ENCODE data around the gene ZNF878. TPM values are rescaled to one million over a fixed set of nuclear protein-coding genes. Genes with fewer than 3 reads are reported as not detected.
"Not testable (repeated sequence)": the region's sequence is repeated elsewhere in the genome, so short reads cannot be mapped to it uniquely, and the experiment has no call there.

ZNF878 gene
- total RNA-seq = 0.22 TPM
- long read RNA-seq = 0 reads

DNA sequence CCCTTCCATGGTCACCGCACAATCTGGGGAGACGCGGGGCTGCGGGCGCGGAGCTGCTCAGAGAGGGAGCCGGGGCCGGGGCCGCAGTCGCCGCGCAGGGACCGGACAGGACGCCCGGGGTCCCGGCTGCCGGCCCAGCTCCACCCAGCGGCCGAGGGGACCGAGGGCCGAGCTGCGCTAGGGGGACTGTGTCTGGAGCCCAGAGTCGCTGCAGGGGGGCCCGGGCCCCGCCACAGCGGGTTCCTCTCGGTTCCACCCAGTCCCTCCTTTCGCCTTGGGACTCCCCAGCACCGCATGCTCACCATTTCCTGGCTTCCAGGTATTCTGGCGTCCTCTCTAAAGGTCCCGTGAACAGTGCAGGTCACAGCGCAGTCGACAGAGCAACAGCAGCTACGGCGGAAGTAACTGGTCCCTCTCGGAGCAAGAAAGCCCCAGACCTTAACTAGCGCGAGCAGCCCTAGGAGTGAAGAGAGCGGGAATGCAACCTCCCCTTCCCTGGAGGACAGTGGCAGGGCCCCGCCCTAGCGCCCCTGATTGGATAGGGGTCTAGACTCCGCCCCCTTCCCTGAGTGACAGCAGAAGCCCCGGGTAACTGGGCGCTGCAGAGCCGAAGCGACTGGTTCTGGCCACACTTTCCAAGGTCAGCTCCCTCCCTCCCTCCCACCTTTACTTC, at the start of gene ZNF878:
Gene ZNF878, minus strand, starts transcription at position 465 of the 673 bp plus-strand sequence. Its CDS starts 160 bp downstream, at position 305.
- peak; percentile 93 for DNase-seq
- intact Hi-C loops (cut with DNase I) = no loop called here
- peak; percentile 100 for ATAC-seq (ENCODE audit: poor library complexity)

DNA sequence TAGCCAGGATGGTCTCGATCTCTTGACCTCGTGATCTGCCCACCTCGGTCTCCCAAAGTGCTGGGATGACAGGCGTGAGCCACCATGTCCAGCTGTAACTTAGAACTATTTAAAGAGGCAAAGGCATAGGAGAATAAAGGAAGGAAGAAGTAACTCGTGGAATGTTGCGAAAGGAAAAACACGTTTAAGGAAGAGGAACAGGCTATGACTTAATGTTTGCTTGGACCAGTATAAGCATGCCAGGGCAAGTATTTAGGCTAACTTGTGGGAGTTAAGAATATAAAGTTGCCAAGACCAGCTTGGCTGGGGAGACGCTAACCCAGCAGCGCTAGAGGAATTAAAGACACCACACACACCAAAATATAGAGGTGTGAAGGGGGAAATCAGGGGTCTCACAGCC, 45.3 kb upstream of the ZNF878 start:
- no peak for ATAC-seq (ENCODE audit: poor library complexity)
- intact Hi-C loops (cut with DNase I) = loop anchor here (10.0 kb wide), 1 partner anchor 47 kb away; the partner anchor contains the start of gene ZNF20
- no peak for DNase-seq

DNA sequence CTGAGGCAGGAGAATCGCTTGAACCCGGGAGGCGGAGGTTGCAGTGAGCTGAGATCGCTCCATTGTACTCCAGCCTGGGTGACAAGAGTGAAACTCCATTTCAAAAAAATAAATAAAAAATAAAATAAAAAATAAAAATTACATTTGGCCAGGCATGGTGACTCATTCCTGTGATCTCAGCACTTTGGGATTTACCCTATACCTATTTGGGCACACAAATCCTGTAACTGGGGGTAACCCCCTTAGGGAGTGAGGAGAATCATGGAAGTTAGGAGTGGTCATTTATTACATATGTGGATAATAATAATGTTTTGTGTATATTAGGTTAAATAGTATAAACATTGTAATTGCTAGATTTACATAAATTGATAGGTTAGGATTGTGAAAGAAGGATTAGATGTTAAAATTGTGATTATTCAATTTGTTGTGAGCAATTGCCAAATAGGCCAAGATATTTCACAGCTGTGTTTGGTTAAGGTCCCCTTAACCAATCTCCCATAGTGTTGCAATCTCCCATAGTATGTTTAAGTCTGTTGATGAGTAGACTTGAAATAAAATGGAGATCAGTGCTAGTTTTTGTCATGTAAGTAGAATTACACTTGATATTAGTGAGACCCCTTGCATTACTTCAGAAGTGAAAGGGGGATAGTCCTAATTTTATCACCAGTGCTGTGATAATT, 42.5 kb upstream of the ZNF878 start:
- intact Hi-C loops (cut with DNase I) = loop anchor here (10.0 kb wide), 1 partner anchor 50 kb away; the partner anchor contains the start of gene ZNF20
- no peak for DNase-seq
- ATAC-seq (ENCODE audit: poor library complexity) = no peak

DNA sequence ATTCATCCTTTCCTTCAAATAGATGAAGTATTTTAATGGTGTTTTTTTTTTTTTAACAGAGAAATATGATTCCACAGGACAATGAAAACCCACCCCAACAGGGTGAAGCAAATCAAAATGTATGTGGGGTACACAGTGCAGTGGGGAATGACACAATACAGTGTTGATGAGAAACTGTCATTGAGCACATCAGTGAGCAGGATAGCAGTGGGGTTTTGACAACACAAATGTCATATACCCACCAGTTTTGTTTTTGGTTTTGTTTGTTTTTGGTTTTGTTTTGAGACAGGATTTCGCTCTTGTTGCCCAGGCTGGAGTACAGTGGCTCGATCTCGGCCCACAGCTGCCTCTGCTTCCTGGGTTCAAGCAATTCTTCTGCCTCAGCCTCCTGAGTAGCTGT, 41.0 kb upstream of the ZNF878 start:
- ATAC-seq (ENCODE audit: poor library complexity) (no peak), DNase-seq (no peak)
- intact Hi-C loops (cut with DNase I) = loop anchor here (10.0 kb wide), 1 partner anchor 51 kb away; the partner anchor contains the start of gene ZNF20

DNA sequence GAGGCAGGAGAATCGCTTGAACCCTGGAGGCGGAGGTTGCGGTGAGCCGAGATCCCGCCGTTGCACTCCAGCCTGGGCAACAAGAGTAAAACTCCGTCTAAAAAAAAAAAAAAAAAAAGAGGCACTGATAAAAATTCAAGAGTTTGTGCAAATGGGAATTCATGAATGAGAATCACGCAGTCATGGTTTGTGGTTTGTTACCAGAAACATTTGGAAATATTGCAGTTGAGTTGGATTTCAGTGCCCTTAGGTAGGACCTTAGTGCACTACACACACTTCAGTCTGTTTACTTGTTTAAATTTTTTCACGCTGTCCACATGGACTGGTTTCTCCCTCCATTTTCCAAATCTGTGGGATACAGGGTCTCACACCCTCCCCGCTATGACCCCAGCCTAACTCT, 40.2 kb upstream of the ZNF878 start:
- no peak for ATAC-seq (ENCODE audit: poor library complexity)
- intact Hi-C loops (cut with DNase I) = loop anchor here (10.0 kb wide), 1 partner anchor 52 kb away; the partner anchor contains the start of gene ZNF20

DNA sequence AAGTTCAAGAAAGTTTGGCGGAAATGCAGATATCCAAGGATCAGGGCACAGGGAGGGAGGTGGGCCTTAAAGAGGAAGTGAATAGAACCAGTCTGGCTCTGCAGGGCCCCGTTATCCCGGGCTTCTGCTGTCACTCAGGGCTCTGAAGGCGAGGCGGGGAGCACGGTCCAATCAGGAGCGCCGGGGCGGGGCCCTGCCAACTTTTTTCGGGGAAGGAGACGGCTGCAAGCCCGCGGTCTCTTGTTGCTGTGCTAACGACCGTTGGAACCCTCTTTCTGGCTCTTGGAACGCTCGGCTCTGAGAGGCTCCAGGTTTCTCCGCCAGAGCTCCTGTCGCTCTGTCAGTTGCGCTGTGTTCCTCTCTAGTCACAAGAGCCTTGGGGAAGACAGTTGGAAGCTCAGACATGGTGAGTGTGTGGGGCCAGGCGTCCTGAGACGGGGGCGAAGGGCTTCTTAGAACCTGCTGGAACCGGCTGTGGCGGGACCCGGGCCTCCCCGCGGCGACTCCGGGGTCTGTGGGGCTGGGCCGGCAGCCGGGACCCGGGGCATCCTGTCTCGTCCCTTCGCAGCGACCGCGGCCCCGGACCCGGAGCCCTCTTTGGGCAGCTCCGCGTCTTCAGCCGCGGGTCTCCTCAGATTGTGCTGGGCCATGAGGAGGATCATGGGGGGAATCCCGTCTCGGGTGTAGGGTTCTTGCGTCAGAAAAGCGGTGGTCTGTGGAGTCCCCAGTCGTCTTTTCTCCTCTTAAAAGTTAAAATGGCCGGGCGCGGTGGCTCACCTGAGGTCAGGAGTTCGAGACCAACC, 39.5 kb upstream of the ZNF878 start:
- intact Hi-C loops (cut with DNase I) = loop anchor here (10.0 kb wide), 1 partner anchor 53 kb away; the partner anchor contains the start of gene ZNF20
- ATAC-seq (ENCODE audit: poor library complexity) (peak; percentile 98), DNase-seq (peak; percentile 93)

More for the DNA sequence above, 40.2 kb upstream of the ZNF878 start:
- DNase-seq = no peak

DNA sequence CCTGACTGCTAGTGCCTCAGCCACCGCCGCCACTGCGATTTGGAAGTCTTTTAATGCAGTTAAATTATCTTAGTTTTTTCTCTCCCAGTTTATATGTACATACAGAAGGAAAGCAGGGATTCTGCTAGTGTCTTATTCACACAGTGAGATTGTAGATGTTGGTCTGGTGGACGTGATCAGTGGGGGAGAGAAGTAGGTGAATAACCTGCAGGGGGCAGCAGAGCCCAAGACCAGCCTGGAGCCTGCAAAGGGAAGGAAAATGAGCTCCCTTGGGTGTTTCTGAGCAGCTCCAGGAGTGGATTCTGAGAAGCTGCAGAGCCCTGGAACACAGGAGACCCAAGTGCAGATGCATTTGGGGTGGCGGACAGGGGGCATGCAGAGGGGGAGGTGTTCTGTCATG, 38.0 kb upstream of the ZNF878 start:
- ATAC-seq (ENCODE audit: poor library complexity) = peak; percentile 69
- intact Hi-C loops (cut with DNase I) = loop anchor here (10.0 kb wide), 1 partner anchor 54 kb away; the partner anchor contains the start of gene ZNF20
- peak; percentile 66 for DNase-seq

DNA sequence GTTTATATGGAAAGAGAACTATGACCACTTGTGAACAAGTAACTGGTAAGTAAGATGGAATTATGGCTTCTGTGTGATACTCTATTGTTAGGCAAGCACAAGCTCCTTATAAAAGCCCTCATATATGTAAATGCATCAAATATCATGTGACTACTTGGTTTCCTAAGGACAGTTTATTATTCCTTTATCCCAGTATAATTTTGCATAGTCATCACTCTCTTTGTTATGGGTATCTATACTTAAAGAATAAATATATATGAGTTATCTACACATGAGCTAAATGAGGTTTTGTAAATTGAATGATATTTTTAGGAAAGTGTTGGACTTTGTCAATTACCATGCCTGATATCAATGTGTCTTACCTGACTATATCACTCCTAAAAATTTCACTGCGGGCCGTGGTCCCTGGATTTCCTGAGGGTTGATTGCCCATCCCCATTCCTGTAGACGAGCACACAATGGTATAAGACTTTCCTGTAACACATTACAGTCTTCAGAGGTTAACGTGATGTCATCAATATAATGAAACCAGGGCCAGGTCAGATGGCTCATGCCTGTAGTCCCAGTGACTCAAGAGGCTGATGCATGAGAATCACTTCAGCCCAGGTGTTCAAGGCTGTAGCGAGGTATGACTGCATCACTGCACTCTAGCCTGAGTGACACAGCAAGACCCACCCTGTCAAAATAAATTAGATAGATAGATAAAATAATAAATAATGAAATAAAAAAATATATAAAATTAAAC, 32.5 kb upstream of the ZNF878 start:
- ATAC-seq (ENCODE audit: poor library complexity) (no peak), DNase-seq (no peak)
- intact Hi-C loops (cut with DNase I) = no loop called here

DNA sequence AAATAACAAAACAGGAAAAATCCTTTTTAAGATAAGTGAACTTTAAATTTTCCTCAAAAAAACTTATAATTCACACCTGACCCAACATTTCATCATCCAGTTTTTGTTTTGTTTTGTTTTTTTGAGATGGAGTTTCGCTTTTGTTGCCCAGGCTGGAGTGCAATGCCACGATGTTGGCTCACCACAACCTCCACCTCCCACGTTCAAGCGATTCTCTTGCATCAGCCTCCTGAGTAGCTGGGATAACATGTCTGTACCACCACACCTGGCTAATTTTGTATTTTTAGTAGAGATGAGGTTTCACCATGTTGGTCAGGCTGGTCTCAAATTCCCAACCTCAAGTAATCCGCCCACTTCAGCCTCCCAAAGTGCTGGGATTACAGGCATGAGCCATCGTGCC, 30.6 kb upstream of the ZNF878 start:
- intact Hi-C loops (cut with DNase I); DNase-seq; ATAC-seq (ENCODE audit: poor library complexity): not testable (repeated sequence)

DNA sequence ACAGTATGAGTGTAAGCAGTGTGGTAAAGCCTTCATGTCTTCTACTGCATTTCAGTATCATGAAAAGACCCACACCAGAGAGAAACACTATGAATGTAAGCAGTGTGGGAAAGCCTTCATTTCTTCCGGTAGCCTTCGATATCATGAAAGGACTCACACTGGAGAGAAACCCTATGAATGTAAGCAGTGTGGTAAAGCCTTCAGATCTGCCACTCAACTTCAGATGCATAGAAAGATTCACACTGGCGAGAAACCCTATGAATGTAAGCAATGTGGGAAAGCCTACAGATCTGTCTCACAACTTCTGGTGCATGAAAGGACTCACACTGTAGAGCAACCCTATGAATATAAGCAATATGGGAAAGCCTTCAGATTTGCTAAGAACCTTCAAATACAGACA, 24.6 kb upstream of the ZNF878 start:
- ATAC-seq (ENCODE audit: poor library complexity) (no peak), DNase-seq (no peak)
- intact Hi-C loops (cut with DNase I) = no loop called here

DNA sequence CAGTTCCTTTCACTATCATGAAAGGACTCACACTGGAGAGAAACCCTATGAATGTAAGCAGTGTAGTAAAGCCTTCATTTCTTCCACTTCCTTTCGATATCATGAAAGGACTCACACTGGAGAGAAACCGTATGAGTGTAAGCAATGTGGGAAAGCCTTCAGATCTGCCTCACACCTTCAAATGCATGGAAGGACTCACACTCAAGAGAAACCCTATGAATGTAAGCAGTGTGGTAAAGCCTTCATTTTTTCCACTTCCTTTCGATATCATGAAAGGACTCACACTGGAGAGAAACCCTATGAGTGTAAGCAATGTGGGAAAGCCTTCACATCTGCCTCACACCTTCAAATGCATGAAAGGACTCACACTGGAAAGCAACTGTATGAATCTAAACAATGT, 23.6 kb upstream of the ZNF878 start:
- intact Hi-C loops (cut with DNase I); DNase-seq; ATAC-seq (ENCODE audit: poor library complexity): not testable (repeated sequence)

DNA sequence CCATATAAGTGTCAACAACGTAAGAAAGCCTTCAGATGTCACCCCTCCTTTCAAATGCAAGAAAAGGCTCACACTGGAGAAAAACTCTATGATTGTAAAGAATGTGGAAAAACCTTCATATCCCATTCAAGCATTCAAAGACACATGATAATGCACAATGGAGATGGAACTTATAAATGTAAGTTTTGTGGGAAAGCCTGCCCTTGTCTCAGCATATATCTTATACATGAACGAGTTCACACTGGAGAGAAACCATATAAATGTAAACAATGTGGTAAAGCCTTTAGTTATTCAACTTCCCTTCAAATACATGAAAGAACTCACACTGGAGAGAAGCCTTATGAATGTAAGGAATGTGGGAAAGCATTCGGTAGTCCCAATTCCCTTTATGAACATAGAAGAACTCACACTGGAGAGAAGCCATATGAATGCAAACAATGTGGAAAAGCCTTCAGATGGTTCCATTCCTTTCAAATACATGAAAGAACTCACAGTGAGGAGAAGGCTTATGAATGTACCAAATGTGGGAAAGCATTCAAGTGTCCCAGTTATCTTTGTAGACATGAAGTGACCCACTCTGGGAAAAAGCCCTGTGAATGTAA, 22.9 kb upstream of the ZNF878 start:
- ATAC-seq (ENCODE audit: poor library complexity) (no peak), DNase-seq (no peak)
- intact Hi-C loops (cut with DNase I) = no loop called here

DNA sequence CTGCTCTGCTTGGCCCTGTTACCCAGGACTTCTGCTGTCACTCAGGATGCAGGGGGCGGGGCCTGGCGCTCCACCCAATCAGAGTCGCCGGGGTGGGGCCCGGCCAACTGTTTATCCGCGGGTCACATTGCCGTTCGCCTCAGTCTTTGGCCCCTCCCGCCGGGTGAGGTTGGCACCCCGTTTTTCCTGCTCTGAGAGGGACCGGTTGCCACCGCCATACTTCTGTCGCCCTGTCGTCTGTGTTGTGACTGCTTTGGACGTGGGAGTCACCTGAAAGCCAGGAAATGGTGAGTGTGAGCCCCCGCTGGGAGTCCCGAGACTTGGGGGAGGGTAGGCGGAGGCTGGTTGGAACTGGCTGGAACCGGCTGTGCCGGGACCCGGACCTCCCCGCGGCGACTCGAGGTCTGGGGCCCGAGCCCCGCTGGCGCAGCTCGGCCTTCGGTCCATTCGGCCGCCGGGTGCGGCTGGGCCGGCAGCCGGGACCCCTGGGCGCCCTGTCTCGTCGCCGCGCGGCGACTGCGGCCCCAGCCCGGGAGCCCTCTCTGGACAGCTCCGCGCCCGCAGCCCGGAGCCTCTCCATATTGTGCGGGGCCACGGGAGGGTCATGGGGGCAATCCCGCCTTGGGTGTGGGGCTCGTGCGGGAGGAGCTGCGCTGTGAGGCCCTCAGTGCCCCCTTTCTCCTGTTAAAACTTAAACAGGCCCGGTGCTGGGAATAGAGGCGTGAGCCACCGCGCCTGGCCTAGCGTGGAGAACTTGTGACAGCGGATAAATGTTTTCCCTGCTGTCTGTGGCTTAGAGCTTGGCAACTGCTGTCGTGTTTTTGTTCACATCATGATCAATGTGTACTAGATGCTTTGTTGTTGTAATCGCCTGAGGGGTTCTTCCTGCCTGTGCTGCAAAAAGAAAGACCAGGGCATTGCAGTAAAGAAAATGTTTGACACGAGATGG, 12.1 kb upstream of the ZNF878 start, which contains the start of gene ZNF844:
Gene ZNF844, plus strand, starts transcription at position 142 of the 949 bp plus-strand sequence. Its CDS starts 143 bp downstream, at position 285.
- ATAC-seq (ENCODE audit: poor library complexity) = peak; percentile 99
- intact Hi-C loops (cut with DNase I) = no loop called here

DNA sequence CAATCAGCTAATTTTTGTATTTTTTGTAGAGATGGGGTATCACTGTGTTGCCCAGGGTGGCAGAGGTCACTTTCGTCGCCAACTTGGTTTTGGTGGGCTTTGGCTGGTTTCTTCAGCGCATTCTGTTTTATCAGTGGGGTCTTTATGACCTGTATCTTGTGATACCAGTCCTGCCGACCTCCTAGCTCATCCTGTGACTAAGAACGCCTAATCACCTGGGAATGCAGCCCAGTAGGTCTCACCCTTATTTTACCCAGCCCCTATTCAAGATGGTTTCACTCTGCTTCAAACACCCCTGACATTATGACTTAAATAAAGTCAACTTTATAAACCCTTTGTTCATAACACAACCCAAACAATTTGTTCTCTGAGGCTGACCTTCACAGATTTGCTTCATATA, 3.0 kb upstream of the ZNF878 start:
- intact Hi-C loops (cut with DNase I) = no loop called here
- ATAC-seq (ENCODE audit: poor library complexity) = no peak
- DNase-seq = no peak

More for the DNA sequence above, 12.1 kb upstream of the ZNF878 start, which contains the start of gene ZNF844:
- DNase-seq = peak; percentile 99

DNA sequence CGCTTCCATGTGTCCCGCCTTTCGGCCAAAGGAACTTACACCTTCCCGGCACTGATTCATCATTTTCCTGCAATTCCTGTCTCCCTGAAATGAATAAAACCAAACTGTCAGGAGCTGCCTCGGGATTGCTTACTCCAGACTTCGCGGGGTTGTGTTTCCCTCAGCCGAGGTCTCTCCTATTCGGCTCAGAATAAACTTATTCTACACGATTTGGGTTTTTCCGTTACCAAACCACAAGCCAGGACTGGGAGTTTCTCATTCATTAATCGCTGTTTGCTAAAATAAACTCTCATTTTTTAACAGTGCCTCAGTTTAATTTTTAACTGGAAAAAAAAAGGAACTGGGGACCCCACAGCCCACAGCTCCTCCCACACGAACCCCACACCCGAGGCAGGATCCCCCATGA, 667 bp downstream of the ZNF878 start:
- ATAC-seq (ENCODE audit: poor library complexity) = no peak
- no peak for DNase-seq
- intact Hi-C loops (cut with DNase I) = no loop called here

DNA sequence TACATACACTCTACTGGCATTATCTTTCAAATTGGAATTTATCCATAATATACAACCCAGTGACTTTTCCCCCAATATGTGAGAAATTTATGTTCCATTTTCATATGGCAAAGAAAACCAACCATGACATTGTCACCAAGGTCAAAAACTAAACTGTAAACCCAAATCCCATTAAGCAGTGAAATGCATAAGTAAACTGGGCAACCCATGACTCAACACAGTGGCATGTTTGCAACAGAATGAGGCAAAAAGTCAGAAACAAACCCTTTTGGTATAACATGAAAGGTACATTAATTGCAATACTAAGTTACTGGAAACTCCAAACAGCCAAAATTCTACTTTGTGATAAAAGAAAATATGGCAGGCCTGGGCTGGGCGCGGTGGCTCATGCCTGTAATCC, 4.9 kb downstream of the ZNF878 start:
- DNase-seq (no peak), ATAC-seq (ENCODE audit: poor library complexity) (no peak)
- intact Hi-C loops (cut with DNase I) = no loop called here
